Measurements from ENCODE around the gene FILIP1L.

Gene FILIP1L

DNA sequence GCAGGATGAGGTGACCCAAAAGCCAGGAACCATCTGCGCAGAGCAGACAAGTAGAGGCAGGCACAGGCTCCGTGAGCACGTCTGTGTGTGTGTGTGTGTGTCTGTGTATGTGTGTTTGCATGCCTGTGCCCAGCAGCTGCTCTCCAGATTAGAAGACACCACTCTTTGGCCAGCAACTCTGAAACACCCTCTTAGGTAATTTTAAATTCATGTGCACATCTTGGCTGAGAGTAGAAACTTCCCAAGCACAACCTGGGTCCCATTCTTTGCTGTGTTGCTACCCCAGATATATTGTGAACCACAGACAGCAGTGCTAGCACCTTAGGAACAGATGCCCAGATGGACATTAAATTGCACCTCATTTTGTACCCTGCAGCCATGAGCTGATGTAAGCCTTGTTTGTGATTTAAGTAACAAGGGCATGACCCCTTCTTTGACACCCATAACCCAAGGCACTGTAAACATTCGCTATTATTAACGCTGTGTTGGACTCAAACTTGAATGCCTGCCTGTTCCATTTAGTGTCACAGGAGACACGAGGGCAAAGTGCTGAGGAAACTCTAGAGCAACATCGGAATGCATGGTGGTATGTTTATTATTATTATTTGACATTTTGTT lies at the start of gene FILIP1L:
TSS of gene FILIP1L (minus strand) at position 89 of the 618 bp plus-strand sequence.
- Mint-ChIP-seq H3K27ac (no peak within 1 kb of the TSS), H3K9me3 (no peaks in the 10 kb centered on the region), H3K4me3 (no peak within 1 kb of the TSS), H3K27me3 (no peaks in the 10 kb centered on the region), H3K4me1 (no peaks in the 10 kb centered on the region), H3K36me3 (ENCODE audit: low read depth) (peaks cover 4% of the 10 kb centered on the region)
- DNase-seq (no peak), ATAC-seq (no peak)

DNA sequence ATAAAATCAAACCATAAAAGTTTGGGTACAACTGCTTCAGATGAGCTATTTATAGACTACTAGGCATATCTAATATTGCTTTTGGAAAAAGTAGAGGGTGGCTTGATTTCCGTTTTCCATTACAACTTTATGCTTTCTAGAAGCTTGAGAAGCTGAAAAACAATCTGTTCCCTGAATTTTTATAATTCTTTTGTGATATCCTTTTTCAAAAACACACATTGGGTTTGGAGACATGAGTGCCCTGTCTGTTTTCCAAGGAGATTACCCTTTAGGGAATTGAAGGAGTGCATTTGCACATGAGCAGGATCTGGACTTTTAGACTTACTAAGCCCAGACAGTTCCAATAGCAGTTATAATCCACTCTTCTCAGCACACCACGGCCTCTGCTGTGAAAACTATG lies 49.5 kb upstream of the FILIP1L start:
- Mint-ChIP-seq H3K27ac (no peak overlapping the region), H3K27me3 (no peaks in the 10 kb centered on the region), H3K36me3 (ENCODE audit: low read depth) (peaks cover 28% of the 10 kb centered on the region), H3K4me1 (peaks cover 10% of the 10 kb centered on the region), H3K4me3 (no peak overlapping the region), H3K9me3 (no peaks in the 10 kb centered on the region)
- ATAC-seq (no peak), DNase-seq (no peak)

DNA sequence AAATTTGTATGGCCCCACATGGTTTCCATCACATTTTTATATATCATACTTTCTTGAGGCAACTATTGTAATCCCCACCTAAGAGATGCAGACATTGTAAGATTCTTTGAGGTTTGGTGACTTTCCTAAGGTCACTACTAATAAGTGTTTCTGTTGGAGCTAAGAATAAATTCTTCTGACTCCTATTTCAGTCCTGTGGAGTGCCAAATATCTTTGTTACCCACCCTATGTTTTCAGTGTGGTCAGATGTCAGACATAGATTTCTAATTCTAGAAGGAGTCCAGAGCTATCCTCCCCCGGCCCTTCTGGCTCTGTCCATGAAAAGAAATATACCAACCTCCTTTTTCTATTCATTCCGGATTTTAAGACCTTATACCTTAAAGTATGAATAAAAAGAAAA lies 46.2 kb upstream of the FILIP1L start:
- ATAC-seq (no peak), DNase-seq (no peak)
- Mint-ChIP-seq H3K4me3 (no peak overlapping the region), H3K9me3 (peaks cover 10% of the 10 kb centered on the region), H3K27ac (no peak overlapping the region), H3K4me1 (peaks cover 10% of the 10 kb centered on the region), H3K36me3 (ENCODE audit: low read depth) (peaks cover 36% of the 10 kb centered on the region), H3K27me3 (no peaks in the 10 kb centered on the region)

- Mint-ChIP-seq H3K9me3 (peaks cover 18% of the 10 kb centered on the region), H3K27ac (peak overlapping the region; percentile 32), H3K27me3 (no peaks in the 10 kb centered on the region), H3K4me3 (no peak overlapping the region), H3K4me1 (peaks cover 10% of the 10 kb centered on the region), H3K36me3 (ENCODE audit: low read depth) (peaks cover 43% of the 10 kb centered on the region)
- peak; percentile 78 for ATAC-seq
- no peak for DNase-seq
Measured at GRCh38 chr3:100159331-100160153, 45.2 kb upstream of the FILIP1L start.

DNA sequence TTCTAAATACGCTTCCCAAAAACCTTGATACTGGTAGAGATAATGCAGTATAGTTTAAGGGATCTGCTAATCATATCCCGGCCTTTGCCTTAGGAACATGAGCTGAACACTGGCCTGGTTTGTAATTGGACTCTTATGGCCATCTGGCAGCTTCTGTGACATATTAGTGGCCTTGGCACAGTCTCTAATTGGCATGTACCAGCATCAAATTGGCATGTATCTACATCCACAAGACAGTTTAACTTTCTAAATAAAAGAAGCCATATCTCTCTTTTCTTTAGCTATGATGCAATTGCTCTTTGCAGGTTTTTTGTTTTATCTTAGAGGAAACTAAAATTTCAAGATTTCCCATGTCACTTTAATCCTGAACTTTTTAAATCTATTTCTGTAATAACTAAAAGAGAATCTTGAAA lies 44.6 kb upstream of the FILIP1L start:
- ATAC-seq (no peak), DNase-seq (no peak)
- Mint-ChIP-seq H3K27ac (no peak overlapping the region), H3K27me3 (no peaks in the 10 kb centered on the region), H3K9me3 (peaks cover 18% of the 10 kb centered on the region), H3K4me1 (peaks cover 10% of the 10 kb centered on the region), H3K36me3 (ENCODE audit: low read depth) (peaks cover 47% of the 10 kb centered on the region), H3K4me3 (no peak overlapping the region)

GRCh38 chr3:100157685-100158084 lies 43.4 kb upstream of the FILIP1L start:
- peaks cover 57% of the 10 kb centered on the region for H3K36me3 Mint-ChIP-seq (ENCODE audit: low read depth)
- H3K27me3 Mint-ChIP-seq: no peaks in the 10 kb centered on the region
- ATAC-seq: no peak

DNA sequence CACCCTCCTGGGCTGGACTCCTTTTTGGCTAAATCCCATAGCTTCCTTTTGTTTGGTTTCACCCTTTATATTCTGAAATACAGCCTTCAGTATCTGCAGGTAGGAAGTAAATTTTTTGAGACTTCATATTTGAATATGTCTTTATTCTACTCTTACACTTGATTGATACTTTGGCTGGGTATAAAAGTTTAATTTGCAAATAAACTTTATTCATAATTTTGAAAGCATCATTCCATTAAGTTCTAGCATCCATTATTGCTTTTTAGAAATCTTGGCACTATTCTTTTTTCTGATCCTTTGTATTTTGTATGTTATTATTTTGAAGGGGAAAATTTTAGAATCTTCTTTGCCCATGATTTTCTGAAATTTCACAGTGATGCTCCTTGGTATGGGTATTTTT lies 41.3 kb upstream of the FILIP1L start:
- Mint-ChIP-seq H3K4me1 (peaks cover 16% of the 10 kb centered on the region), H3K4me3 (no peak overlapping the region), H3K27me3 (no peaks in the 10 kb centered on the region), H3K9me3 (peaks cover 27% of the 10 kb centered on the region), H3K36me3 (ENCODE audit: low read depth) (peaks cover 67% of the 10 kb centered on the region), H3K27ac (no peak overlapping the region)
- ATAC-seq (no peak), DNase-seq (no peak)

More at GRCh38 chr3:100157685-100158084, 43.4 kb upstream of the FILIP1L start:
- DNase-seq: no peak
- Mint-ChIP-seq H3K27ac (no peak overlapping the region), H3K4me3 (no peak overlapping the region), H3K4me1 (peaks cover 10% of the 10 kb centered on the region), H3K9me3 (peaks cover 22% of the 10 kb centered on the region)

DNA sequence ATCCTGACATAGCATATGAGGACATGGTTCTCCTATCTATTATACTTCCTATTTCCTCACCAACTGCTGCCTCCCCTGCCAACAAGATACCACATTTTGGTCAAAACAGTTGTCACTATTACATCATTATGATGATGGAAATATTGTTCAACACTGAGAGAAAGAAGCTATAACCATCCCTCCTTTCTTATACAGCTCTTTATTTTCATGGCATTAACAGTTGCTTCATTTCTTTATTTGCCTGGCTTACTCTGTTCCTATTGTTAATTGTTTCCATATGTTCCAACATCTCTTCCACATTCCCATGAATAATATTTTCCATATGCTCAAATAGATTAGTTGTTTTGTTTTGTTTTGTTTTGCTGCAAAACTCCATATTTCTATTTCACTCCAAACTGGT lies 40.8 kb upstream of the FILIP1L start:
- ATAC-seq (no peak), DNase-seq (no peak)
- Mint-ChIP-seq H3K4me1 (peaks cover 15% of the 10 kb centered on the region), H3K9me3 (peaks cover 27% of the 10 kb centered on the region), H3K36me3 (ENCODE audit: low read depth) (peaks cover 65% of the 10 kb centered on the region), H3K4me3 (no peak overlapping the region), H3K27me3 (no peaks in the 10 kb centered on the region), H3K27ac (no peak overlapping the region)

DNA sequence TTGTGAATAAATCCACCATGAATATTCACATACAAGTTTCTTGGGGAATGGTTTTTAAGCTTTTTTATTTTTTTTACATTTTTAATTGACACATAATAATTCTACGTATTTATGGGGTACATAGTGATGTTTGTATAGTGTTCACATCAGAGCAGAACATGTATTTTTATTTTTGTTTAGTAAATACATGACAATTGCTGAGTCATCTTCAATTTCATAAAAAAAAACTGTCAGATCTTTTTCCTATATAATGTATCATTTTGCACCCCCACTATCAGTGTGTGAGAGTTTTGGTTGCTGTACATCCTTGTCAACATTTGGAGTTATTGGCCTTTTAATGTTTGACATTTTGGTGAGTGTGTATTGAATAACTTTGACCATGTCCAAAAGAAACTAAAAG lies 39.9 kb upstream of the FILIP1L start:
- H3K36me3 Mint-ChIP-seq (ENCODE audit: low read depth): peaks cover 69% of the 10 kb centered on the region
- H3K9me3 Mint-ChIP-seq: peaks cover 27% of the 10 kb centered on the region
- ATAC-seq (no peak), DNase-seq (no peak)
- H3K27ac Mint-ChIP-seq: no peak overlapping the region
- H3K27me3 Mint-ChIP-seq: no peaks in the 10 kb centered on the region
- H3K4me3 Mint-ChIP-seq: no peak overlapping the region
- H3K4me1 Mint-ChIP-seq: peaks cover 6% of the 10 kb centered on the region

GRCh38 chr3:100151024-100151707 lies 36.9 kb upstream of the FILIP1L start:
- Mint-ChIP-seq H3K4me1 (peaks cover 6% of the 10 kb centered on the region), H3K27ac (peak overlapping the region; percentile 61), H3K27me3 (no peaks in the 10 kb centered on the region), H3K9me3 (peaks cover 21% of the 10 kb centered on the region), H3K4me3 (no peak overlapping the region), H3K36me3 (ENCODE audit: low read depth) (peaks cover 68% of the 10 kb centered on the region)
- no peak for ATAC-seq
- DNase-seq: no peak

GRCh38 chr3:100150473-100150872 lies 36.2 kb upstream of the FILIP1L start:
- Mint-ChIP-seq H3K36me3 (ENCODE audit: low read depth) (peaks cover 65% of the 10 kb centered on the region), H3K9me3 (peaks cover 17% of the 10 kb centered on the region), H3K27ac (peak overlapping the region; percentile 61), H3K27me3 (no peaks in the 10 kb centered on the region), H3K4me1 (peaks cover 6% of the 10 kb centered on the region), H3K4me3 (no peak overlapping the region)
- ATAC-seq (no peak), DNase-seq (no peak)

DNA sequence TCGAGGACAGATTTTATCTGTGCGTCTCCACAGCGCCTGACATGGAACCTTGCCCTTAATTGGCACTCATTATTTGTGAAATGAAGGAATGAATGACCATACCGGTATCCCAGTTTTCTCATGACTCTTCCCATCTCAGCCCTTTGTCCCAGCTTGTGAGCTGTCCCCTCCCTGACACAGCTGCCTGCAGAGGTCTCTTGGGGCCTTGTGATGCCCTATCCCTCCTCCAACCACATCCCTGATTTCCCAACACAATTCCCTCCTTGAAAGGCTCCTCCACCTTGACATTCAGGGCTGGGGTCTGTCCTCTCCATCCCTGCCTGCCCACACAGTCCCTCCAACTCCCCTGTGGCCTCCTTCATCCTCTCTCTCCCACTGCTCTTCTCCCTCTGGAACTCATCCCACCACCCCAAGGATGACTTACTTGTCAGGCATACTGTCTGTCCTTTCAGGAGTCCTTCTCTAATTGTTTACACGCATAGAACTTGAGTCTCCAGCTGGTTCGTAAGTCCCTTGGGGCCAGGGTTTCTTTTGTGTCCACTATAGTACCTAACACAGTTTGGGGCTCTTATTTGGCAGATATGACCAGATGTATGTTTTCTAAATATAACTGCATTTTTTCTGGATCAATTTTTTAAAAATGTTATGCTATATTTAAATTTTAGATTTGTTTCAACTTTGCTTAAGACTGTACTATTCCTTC lies 35.6 kb upstream of the FILIP1L start:
- DNase-seq (no peak), ATAC-seq (no peak)
- H3K4me3 Mint-ChIP-seq: no peak overlapping the region

DNA sequence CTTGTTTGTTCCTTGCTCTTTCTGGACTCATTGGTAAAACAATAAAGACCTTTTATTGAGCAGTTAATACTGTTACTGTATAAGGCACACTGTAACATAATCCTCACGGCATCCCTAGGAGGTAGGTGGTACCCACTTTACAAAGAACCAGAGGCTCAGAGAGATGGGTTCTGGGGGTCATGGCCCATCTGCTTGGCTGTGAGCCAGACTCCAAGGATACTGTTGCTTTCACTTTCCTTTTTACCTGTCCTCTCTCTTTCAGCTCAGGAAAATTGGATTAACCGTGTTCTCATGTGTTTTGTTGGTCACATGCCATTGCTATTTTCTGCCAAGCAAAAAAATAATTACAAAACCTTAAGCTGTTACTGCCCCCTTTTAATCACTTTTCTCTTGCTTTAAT lies 34.8 kb upstream of the FILIP1L start:
- Mint-ChIP-seq H3K36me3 (ENCODE audit: low read depth) (peaks cover 56% of the 10 kb centered on the region), H3K27ac (no peak overlapping the region), H3K4me3 (no peak overlapping the region), H3K27me3 (no peaks in the 10 kb centered on the region), H3K4me1 (peaks cover 6% of the 10 kb centered on the region), H3K9me3 (peaks cover 9% of the 10 kb centered on the region)
- no peak for ATAC-seq
- no peak for DNase-seq

More for the DNA sequence above, 35.6 kb upstream of the FILIP1L start:
- Mint-ChIP-seq H3K4me1 (peaks cover 6% of the 10 kb centered on the region), H3K27ac (no peak overlapping the region), H3K9me3 (peaks cover 10% of the 10 kb centered on the region), H3K36me3 (ENCODE audit: low read depth) (peaks cover 58% of the 10 kb centered on the region), H3K27me3 (no peaks in the 10 kb centered on the region)

DNA sequence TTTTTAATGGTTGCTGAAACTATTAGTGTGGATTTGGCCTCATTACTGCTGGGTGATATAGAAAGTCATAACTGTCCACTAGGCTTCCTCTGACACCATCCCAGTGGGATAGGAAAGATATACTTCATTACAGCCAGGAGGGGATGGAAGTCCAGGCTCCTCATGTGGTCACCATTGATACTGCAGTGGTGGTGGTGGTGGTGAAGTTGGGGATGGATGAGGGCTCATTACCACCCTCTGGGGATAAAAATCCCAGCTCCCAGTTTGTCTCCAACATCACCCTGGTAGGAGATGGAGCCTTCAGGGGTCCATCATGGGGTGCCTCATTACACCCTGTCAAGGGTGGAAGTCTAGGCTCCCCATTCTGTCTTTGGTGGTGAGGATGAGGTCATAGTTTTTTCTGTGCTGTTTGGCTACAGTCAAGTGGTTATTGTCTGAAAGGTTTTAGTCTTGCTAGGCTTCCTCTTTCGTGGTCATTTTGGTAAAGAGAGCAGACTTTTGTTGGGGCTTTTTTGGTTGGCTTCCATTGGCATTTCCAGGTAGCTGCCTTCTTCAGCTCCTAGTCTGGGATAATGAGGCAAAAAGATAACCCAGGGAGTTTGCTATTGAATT lies 30.1 kb upstream of the FILIP1L start:
- no peak overlapping the region for H3K27ac Mint-ChIP-seq
- DNase-seq: no peak
- peaks cover 22% of the 10 kb centered on the region for H3K9me3 Mint-ChIP-seq
- no peaks in the 10 kb centered on the region for H3K27me3 Mint-ChIP-seq
- no peak overlapping the region for H3K4me3 Mint-ChIP-seq
- peaks cover 37% of the 10 kb centered on the region for H3K36me3 Mint-ChIP-seq (ENCODE audit: low read depth)
- no peaks in the 10 kb centered on the region for H3K4me1 Mint-ChIP-seq
- peak; percentile 49 for ATAC-seq
